Activated CD4-positive, alpha-beta memory T cell treated with anti-CD3 and anti-CD28 coated beads for 36 hours (primary cell): ENCODE data around the gene WDR6. TPM values are rescaled to one million over a fixed set of nuclear protein-coding genes. Genes with fewer than 3 reads are reported as not detected.

Source experiments
- CTCF ChIA-PET: fragments of 350-600 bp; sonication (Branson Sonifier 250); formaldehyde crosslinking; loops from one replicate; lab custom pipeline; 2021; ENCODE audit warnings: antibody characterized with exemption, inconsistent platforms; lab: Charles Lee
- POLR2A ChIA-PET: fragments of 350-600 bp; sonication (Branson Sonifier 250); formaldehyde crosslinking; loops from one replicate; lab custom pipeline; 2021; ENCODE audit warnings: antibody characterized with exemption; lab: Charles Lee
- DNase-seq: peaks from one replicate; pipeline ENCODE4 v3.0.0-alpha.2; 2020
- H3K27ac Mint-ChIP-seq: one replicate; pipeline ENCODE4 v1.8.0; 2021; ENCODE audit warnings: mixed read lengths
- H3K27me3 Mint-ChIP-seq: one replicate; pipeline ENCODE4 v1.8.0; 2021; ENCODE audit warnings: mixed read lengths
- H3K36me3 Mint-ChIP-seq: one replicate; pipeline ENCODE4 v1.8.0; 2021; ENCODE audit warnings: mixed read lengths
- H3K4me1 Mint-ChIP-seq: one replicate; pipeline ENCODE4 v1.8.0; 2021; ENCODE audit warnings: low read depth, mixed read lengths
- H3K4me3 Mint-ChIP-seq: one replicate; pipeline ENCODE4 v1.8.0; 2021; ENCODE audit warnings: mild to moderate bottlenecking, mixed read lengths
- H3K9me3 Mint-ChIP-seq: one replicate; pipeline ENCODE4 v1.8.0; 2021; ENCODE audit warnings: mixed read lengths
- intact Hi-C: fragments of 100-400 bp; cut with micrococcal nuclease; formaldehyde crosslinking; loops from one replicate; pipeline ENCODE4 v1.15.1; 2023
- total RNA-seq, 2 experiments: library from RNA; stranded (reverse); gene quantifications; one replicate each; pipeline ENCODE4 v1.2.3, GENCODE V29; 2021

Gene WDR6
- total RNA-seq, 2 experiments from 2014 or later = 139 to 144 TPM

DNA sequence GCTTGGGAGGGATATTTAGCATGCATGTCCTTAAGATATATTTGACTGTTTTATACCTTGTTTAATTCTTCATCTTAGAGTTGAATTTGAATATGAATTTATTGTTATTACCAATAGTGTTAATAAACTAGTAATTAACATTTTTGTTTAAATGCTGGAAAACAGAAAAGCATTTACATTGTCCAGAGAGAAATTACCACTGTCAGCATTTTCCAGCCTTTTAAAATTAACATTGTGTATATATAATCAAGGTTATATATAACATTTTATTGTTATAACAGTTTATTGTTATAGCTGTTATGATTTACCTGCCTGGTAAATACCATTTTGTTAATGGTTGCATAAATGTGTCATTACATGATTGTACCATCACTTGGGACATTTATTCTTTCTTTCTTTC, 25.2 kb upstream of the WDR6 start:
- peaks cover 43% of the 10 kb centered on the region for H3K36me3 Mint-ChIP-seq
- ChIA-PET POLR2A (no interaction called here), CTCF (no interaction called here)
- H3K9me3 Mint-ChIP-seq = no peaks in the 10 kb centered on the region
- DNase-seq = no peak
- H3K4me1 Mint-ChIP-seq = peaks cover 5% of the 10 kb centered on the region
- H3K27me3 Mint-ChIP-seq = no peaks in the 10 kb centered on the region
- H3K27ac Mint-ChIP-seq = no peak overlapping the region
- intact Hi-C loops = no loop called here
- H3K4me3 Mint-ChIP-seq = no peak overlapping the region

DNA sequence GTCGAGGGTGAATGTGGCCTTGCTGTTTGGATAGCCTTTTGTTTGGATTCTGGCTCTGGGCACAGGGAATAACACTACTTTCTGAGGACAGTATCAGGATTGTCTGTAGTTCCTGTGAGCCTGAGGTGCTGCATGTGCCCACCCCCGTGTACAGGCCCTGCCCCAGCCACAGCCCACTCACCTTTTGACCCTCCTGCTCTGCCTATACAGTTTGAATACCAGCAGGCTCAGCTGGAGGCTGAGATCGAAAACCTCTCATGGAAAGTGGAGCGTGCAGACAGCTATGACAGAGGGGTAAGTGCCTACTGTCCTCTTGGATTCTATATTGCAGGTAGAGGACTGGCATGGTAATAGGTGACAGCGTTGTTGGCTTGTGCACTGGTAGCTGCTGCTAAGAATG, 24.5 kb upstream of the WDR6 start:
- DNase-seq = no peak
- POLR2A ChIA-PET = no interaction called here
- no peaks in the 10 kb centered on the region for H3K9me3 Mint-ChIP-seq
- no peak overlapping the region for H3K27ac Mint-ChIP-seq
- H3K4me3 Mint-ChIP-seq = no peak overlapping the region
- H3K4me1 Mint-ChIP-seq = peaks cover 5% of the 10 kb centered on the region
- intact Hi-C loops = no loop called here
- CTCF ChIA-PET = no interaction called here
- H3K36me3 Mint-ChIP-seq = peaks cover 41% of the 10 kb centered on the region
- H3K27me3 Mint-ChIP-seq = no peaks in the 10 kb centered on the region

DNA sequence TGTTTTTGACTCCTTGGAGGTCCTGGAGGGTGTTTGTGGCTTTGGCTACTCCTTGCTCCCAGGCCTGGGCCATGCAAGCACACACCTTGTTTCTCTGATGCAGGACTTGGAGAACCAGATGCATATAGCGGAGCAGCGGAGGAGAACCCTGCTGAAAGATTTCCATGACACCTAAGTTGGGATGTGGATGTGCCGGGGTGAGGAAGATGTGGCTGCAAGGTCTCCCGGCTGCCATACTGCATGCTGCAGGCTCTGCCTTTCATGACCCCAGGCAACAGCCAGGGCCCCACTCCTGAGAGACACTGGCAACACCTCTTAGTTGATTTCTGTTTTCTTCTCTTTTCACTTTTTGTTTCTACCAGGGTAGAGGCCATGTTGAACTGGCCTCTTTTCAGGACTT, 24.1 kb upstream of the WDR6 start:
- Mint-ChIP-seq H3K9me3 (no peaks in the 10 kb centered on the region), H3K4me3 (no peak overlapping the region), H3K27ac (peak overlapping the region; percentile 10), H3K27me3 (no peaks in the 10 kb centered on the region), H3K36me3 (peaks cover 37% of the 10 kb centered on the region), H3K4me1 (peaks cover 8% of the 10 kb centered on the region)
- intact Hi-C loops = no loop called here
- CTCF ChIA-PET = no interaction called here
- DNase-seq = no peak
- POLR2A ChIA-PET = no interaction called here

DNA sequence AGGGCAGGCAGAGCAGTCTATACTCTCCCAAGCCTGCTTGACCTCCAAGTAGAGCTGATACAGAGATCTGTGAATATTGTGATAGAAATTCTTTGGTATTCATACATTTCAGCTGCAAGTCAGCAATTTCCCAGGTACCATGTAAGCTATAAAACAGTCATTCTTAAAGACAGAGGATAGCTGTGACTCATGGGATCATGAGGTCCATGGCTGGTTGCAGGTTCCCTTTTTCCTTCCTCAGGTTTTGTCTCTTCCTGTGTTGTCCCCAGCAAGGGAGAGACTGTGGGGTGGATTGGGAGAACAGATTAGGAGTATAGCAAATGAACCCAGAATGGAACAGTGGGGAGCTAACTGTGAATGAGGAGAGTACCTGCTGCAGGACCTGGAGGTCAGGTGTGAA, 22.5 kb upstream of the WDR6 start:
- H3K4me3 Mint-ChIP-seq = no peak overlapping the region
- POLR2A ChIA-PET = no interaction called here
- intact Hi-C loops = no loop called here
- H3K27ac Mint-ChIP-seq = peak overlapping the region; percentile 14
- peaks cover 21% of the 10 kb centered on the region for H3K4me1 Mint-ChIP-seq
- H3K36me3 Mint-ChIP-seq = peaks cover 30% of the 10 kb centered on the region
- CTCF ChIA-PET = interaction anchor here (1.2 to 1.4 kb wide), 2 partner anchors 37 to 45 kb away, joined by 3 to 4 read pairs; partner anchors contain the start of genes IMPDH2 and NDUFAF3
- no peak for DNase-seq
- no peaks in the 10 kb centered on the region for H3K9me3 Mint-ChIP-seq
- no peaks in the 10 kb centered on the region for H3K27me3 Mint-ChIP-seq

DNA sequence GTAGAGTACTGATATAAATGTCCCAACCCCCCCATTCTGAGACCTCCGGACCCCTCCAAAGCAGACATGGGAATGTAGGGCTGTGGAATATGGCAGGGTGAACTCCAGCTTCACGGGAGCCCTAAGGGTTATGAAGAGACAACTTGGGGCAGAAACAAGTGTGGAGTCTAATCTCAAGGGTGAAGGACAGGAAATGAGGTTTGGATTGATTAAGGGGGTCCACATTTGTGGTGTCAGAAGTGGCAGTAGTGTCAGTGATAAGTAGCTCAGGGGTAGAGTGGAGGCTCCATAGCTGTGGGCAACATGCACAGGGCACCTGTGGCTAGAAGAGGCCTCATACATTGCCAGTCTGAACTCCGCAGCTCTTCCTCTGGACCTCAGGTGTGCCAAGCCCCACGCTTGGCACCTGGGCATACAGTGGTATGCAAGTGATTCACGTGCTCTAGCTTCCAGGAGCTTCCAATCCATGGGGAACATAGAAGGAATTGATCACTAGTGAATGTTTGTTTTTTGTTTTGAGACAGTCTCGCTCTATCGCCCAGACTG, 21.3 kb upstream of the WDR6 start:
- intact Hi-C loops = no loop called here
- peaks cover 29% of the 10 kb centered on the region for H3K36me3 Mint-ChIP-seq
- POLR2A ChIA-PET = no interaction called here
- no peaks in the 10 kb centered on the region for H3K27me3 Mint-ChIP-seq
- no peak for DNase-seq
- no peak overlapping the region for H3K4me3 Mint-ChIP-seq
- peak overlapping the region; percentile 5 for H3K27ac Mint-ChIP-seq
- CTCF ChIA-PET = interaction anchor here (0.8 to 6.5 kb wide), 5 partner anchors 22 to 550 kb away, joined by 3 to 88 read pairs (median 32); partner anchors contain the start of genes NDUFAF3 and WDR6
- H3K4me1 Mint-ChIP-seq = peaks cover 21% of the 10 kb centered on the region
- H3K9me3 Mint-ChIP-seq = no peaks in the 10 kb centered on the region

DNA sequence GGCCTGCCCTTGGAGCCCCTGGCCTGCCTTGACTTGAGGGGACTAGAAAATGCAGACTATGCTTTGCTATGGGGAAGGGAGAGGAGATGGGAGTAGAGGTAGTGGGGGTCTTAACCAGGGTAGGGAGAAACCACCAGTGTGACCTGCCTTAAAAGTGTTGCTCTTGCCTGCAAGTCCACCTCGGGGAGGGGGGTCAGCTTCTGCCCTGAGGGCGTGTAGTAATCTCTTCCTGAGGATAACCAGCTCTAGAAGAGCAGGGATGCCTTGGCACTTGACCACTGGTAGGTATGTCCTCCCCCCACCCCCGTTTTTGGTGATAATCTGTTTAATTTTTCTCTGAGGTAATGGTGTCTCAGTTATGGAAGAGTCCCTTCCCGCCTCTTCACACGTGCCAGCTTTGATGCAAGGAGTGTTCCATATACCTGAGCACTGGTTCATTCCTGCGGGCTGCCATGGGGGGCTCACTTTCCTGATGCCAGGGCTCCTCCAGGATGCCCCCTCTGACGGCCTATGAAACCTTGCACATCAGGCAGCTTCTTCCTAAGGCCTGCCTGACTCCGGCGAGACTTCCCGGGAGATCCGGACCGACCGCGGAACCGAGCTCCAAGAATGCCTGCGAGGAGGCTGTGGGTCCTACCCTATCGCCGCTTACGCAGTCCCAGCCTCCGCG, 17.9 kb upstream of the WDR6 start:
- no peak for DNase-seq
- peak overlapping the region; percentile 95 for H3K4me3 Mint-ChIP-seq
- H3K4me1 Mint-ChIP-seq = peaks cover 37% of the 10 kb centered on the region
- intact Hi-C loops = loop anchor here (1.0 to 2.0 kb wide), 4 partner anchors 18 to 460 kb away; partner anchors contain the start of genes IMPDH2 and WDR6
- H3K36me3 Mint-ChIP-seq = peaks cover 15% of the 10 kb centered on the region
- H3K27me3 Mint-ChIP-seq = no peaks in the 10 kb centered on the region
- ChIA-PET CTCF (interaction anchor here (0.7 to 6.5 kb wide), 16 partner anchors 12 to 460 kb away, joined by 3 to 88 read pairs (median 12); partner anchors contain the start of genes DALRD3, IMPDH2, NDUFAF3 and QRICH1), POLR2A (interaction anchor here (0.7 to 4.3 kb wide), 8 partner anchors 18 to 211 kb away, joined by 3 to 46 read pairs (median 6); partner anchors contain the start of genes ARIH2, DALRD3, IMPDH2 and NDUFAF3)
- no peaks in the 10 kb centered on the region for H3K9me3 Mint-ChIP-seq
- H3K27ac Mint-ChIP-seq = peak overlapping the region; percentile 94

DNA sequence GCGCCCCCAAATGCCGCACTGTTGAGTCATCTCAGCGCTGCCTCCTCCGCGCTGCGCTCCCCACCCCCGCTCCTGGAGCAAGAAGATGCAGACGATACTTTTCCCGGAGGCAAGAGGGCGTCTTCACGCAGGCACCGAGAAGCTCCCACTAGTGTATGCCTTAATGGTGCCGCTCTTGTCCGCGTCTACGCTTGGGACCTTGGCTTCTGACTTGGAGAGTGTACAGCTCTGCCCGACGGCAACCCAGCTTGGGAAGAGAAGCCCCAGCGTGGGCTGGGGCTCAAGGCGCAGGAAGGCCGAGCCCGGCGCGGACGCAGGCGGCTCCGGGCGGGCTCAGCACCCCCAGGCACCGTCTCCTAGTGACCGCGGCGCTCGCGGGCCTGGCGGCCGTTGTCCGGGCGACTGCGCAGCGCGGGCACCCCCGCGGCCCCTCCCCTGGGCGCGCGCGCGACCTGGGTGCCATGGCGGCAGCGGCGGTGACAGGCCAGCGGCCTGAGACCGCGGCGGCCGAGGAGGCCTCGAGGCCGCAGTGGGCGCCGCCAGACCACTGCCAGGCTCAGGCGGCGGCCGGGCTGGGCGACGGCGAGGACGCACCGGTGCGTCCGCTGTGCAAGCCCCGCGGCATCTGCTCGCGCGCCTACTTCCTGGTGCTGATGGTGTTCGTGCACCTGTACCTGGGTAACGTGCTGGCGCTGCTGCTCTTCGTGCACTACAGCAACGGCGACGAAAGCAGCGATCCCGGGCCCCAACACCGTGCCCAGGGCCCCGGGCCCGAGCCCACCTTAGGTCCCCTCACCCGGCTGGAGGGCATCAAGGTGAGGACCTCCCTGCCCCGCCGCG, 17.2 kb upstream of the WDR6 start, which contains the start of gene P4HTM:
Gene P4HTM (plus strand): TSS at position 446 of the 840 bp plus-strand sequence. CDS start 16 bp downstream, at position 462.
- peak; percentile 88 for DNase-seq
- Mint-ChIP-seq H3K27ac (peak within 1 kb of the TSS; percentile 94), H3K4me3 (peak within 1 kb of the TSS; percentile 95), H3K27me3 (no peaks in the 10 kb centered on the region), H3K9me3 (no peaks in the 10 kb centered on the region), H3K4me1 (peaks cover 36% of the 10 kb centered on the region), H3K36me3 (peaks cover 9% of the 10 kb centered on the region)
- intact Hi-C loops = loop anchor here (1.0 to 2.0 kb wide), 4 partner anchors 17 to 459 kb away; partner anchors contain the start of genes IMPDH2 and WDR6
- CTCF ChIA-PET = interaction anchor here (0.7 to 6.5 kb wide), 15 partner anchors 11 to 459 kb away, joined by 3 to 88 read pairs (median 13); partner anchors contain the start of genes DALRD3, IMPDH2, NDUFAF3 and QRICH1
- POLR2A ChIA-PET = interaction anchor here (0.7 to 4.3 kb wide), 8 partner anchors 17 to 212 kb away, joined by 3 to 46 read pairs (median 6); partner anchors contain the start of genes ARIH2, DALRD3, IMPDH2 and NDUFAF3

DNA sequence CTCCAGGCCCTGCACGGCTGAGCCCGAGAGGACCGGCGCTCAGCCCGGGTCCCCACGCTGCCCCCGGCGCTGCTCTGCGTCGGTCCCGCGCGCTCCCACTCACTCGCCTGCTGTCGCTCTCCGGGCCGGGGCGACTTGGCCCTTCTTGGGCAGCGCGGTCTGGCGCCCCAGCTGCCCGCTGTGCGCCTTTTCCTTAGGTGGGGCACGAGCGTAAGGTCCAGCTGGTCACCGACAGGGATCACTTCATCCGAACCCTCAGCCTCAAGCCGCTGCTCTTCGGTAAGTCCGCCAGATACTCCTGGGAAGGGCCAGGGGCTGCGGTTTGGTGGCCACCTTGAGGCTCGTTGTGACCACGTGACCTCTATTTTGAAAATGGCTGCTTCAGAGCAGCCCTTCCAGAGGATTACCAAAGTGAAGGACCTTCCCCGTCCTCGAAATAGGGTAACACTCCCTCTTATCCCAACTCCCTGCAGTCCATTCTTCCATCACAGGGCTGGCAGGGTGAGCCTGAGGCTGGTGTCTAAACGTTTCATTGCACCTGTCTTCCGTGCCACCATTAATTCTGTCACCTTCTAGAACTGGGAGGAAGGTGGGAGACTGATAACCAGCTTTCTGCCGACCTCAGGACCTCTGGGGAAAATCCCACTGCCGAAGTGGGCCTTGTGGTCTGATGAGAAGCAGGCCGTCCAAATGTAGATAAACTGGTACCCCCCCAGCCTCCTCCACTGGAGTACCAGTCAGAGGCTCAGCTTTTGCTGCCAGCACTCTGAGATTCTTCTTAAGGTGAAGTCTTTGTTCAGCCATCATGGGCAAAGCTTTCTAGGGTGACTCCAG, 16.3 kb upstream of the WDR6 start:
- ChIA-PET POLR2A (interaction anchor here (3.2 to 4.3 kb wide), 2 partner anchors 16 to 29 kb away, joined by 26 to 46 read pairs; partner anchors contain the start of genes DALRD3, NDUFAF3 and WDR6), CTCF (interaction anchor here (0.7 to 6.5 kb wide), 12 partner anchors 15 to 458 kb away, joined by 3 to 88 read pairs (median 5); partner anchors contain the start of genes DALRD3, IMPDH2, NDUFAF3 and WDR6)
- intact Hi-C loops = no loop called here
- H3K27me3 Mint-ChIP-seq = no peaks in the 10 kb centered on the region
- peaks cover 9% of the 10 kb centered on the region for H3K36me3 Mint-ChIP-seq
- peaks cover 38% of the 10 kb centered on the region for H3K4me1 Mint-ChIP-seq
- H3K27ac Mint-ChIP-seq = peak overlapping the region; percentile 93
- no peaks in the 10 kb centered on the region for H3K9me3 Mint-ChIP-seq
- H3K4me3 Mint-ChIP-seq = peak overlapping the region; percentile 91
- DNase-seq = peak; percentile 60

DNA sequence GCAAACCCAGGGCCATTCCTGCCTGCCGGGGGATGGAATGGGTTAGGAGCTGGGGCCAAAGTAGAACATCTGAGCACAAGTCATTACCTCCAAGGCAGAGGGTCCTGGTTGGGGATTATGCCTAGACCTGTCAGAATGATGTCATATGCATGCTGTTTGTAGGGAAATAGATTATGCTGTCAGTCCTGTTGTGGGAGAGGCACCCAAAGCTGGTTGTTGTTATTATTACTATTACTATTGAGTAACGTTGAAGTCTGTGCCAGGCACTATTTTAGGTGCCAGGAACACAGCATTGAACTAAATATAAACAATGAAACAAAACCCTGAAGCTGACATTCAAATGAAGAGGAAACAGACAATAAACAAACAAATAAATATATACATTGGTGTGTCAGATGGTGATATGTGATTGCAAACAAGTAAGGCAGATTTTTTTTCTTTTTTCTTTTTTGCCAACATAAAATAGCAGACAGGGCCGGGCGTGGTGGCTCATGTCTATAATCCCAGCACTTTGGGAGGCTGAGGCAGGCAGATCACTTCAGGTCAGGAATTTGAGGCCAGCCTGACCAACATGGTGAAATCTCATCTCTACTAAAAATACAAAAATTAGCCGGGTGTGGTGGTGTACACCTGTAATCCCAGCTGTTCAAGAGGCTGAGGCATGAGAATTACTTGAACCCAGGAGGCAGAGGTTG, 15.2 kb upstream of the WDR6 start:
- intact Hi-C loops = no loop called here

DNA sequence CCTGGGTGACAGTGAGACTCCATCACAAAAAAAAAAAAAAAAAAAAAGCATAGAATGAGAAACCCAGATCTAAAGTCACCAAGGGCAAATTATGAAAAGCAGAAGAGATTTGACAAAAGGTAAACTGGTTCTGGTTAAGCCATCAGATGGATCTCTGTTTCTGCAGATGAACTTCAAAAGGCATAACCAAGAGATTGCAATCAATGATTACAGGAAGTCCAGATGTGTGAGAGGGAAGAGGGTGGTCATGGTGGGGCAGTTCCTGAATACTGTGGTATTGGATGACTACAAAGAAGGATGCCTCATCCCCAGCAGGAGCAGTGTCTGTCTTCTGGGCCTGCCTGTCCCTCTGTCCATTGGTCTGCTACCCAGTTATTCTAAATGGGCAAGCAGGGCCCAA, 13.4 kb upstream of the WDR6 start:
- H3K4me1 Mint-ChIP-seq = peaks cover 28% of the 10 kb centered on the region
- DNase-seq = no peak
- H3K4me3 Mint-ChIP-seq = no peak overlapping the region
- ChIA-PET POLR2A (no interaction called here), CTCF (no interaction called here)
- no peaks in the 10 kb centered on the region for H3K9me3 Mint-ChIP-seq
- H3K27me3 Mint-ChIP-seq = no peaks in the 10 kb centered on the region
- H3K27ac Mint-ChIP-seq = peak overlapping the region; percentile 45
- intact Hi-C loops = no loop called here
- H3K36me3 Mint-ChIP-seq = peaks cover 9% of the 10 kb centered on the region

More for the DNA sequence above, 15.2 kb upstream of the WDR6 start:
- peak overlapping the region; percentile 93 for H3K27ac Mint-ChIP-seq
- ChIA-PET POLR2A (interaction anchor here (3.2 to 4.3 kb wide), 2 partner anchors 15 to 28 kb away, joined by 26 to 46 read pairs; partner anchors contain the start of genes DALRD3, NDUFAF3 and WDR6), CTCF (interaction anchor here (0.7 to 6.5 kb wide), 9 partner anchors 14 to 457 kb away, joined by 3 to 88 read pairs (median 3); partner anchors contain the start of genes NDUFAF3 and WDR6)
- no peak for DNase-seq
- no peaks in the 10 kb centered on the region for H3K9me3 Mint-ChIP-seq
- peaks cover 9% of the 10 kb centered on the region for H3K36me3 Mint-ChIP-seq
- H3K4me3 Mint-ChIP-seq = peak overlapping the region; percentile 91
- no peaks in the 10 kb centered on the region for H3K27me3 Mint-ChIP-seq
- H3K4me1 Mint-ChIP-seq = peaks cover 35% of the 10 kb centered on the region
